ENCODE measurements around the gene AACS. TPM values are rescaled to one million over a fixed set of nuclear protein-coding genes. Genes with fewer than 3 reads are reported as not detected.

The AACS gene
- total and polyA plus RNA-seq, 2 of the 8 experiments (the other 6 are each of a cell fraction or from before 2014, with no cell fraction given) = 51.9 to 52.4 TPM

DNA sequence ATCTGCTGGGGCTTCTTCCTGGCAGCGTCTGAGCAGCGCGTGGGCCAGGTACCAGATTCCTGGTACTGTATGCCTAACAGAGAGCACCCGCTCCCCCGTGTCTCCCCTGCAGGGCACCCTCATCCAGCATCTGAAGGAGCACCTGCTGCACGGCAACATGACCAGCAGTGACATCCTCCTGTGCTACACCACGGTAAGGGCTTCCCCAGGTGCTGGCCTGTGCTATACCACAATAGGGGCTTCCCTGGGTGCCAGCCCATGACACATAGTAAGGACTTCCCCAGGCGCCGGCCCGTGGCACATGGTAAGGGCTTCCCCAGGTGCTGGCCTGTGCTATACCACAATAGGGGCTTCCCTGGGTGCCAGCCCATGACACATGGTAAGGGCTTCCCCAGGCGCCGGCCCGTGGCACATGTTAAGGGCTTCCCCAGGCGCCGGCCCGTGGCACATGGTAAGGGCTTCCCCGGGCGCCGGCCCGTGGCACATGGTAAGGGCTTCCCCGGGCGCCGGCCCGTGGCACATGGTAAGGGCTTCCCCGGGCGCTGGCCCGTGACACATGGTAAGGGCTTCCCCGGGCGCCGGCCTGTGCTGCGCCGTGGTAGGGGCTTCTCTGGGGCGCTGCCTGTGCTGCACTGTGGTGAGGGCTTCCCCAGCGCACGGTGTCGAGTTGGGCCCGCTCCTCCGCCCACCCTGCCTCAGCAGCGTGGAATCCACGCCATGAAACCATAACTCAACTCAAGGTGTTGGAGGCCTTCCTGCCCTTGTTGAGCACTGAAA, 49.3 kb downstream of the AACS start:
- Histone ChIP-seq H3K9me3 (ENCODE audit: insufficient read depth in 2 of 2, low read depth in 1 of 2, low read length in 1 of 2) (no peaks in the 10 kb centered on the region), H3K14ac (ENCODE audit: insufficient read length) (no peak overlapping the region), H2AK5ac (ENCODE audit: low read depth, low read length) (no peak overlapping the region), H3K9ac (replicated peaks in 1 of 4; ENCODE audit: extremely low read depth in 1 of 4, low read depth in 3 of 4, low read length in 3 of 4) (no peak overlapping the region), H3K36me3 (ENCODE audit: control insufficient read depth in 2 of 4, insufficient read depth in 4 of 4, low read length in 3 of 4) (peaks cover 8 to 43% (median 15%) of the 10 kb centered on the region in 4 experiments; a peak in 7 of 8 replicates), H3K27me3 (replicated peaks in 1 of 4; ENCODE audit: control insufficient read depth in 3 of 4, extremely low read depth in 1 of 4, insufficient read depth in 3 of 4, low read length in 3 of 4) (no peaks in the 10 kb centered on the region), H2BK5ac (ENCODE audit: low read depth, low read length) (no peak overlapping the region), H3K79me1 (ENCODE audit: low read depth, low read length) (no peaks in the 10 kb centered on the region; the same call in 1 of the 2 replicates), H3K27ac (ENCODE audit: low read depth, low read length) (no peak overlapping the region), H4K8ac (ENCODE audit: extremely low read depth, insufficient read depth, low read length) (no peak overlapping the region), H3K4ac (replicated peaks; ENCODE audit: insufficient read length, low read depth, low read length) (no peak overlapping the region), H2BK20ac (ENCODE audit: low read length) (no peak overlapping the region), H3K18ac (ENCODE audit: extremely low read depth, low read length) (no peak overlapping the region), H2BK12ac (ENCODE audit: low read depth, low read length) (no peak overlapping the region), H3K23ac (ENCODE audit: insufficient read length) (no peak overlapping the region), H3K4me3 (ENCODE audit: extremely low read depth in 1 of 4, insufficient read depth in 2 of 4, low read depth in 3 of 4, low read length in 4 of 4) (no peak overlapping the region), H2BK15ac (ENCODE audit: low read length) (no peak overlapping the region), H3K4me2 (ENCODE audit: insufficient read depth in 1 of 2, low read depth in 2 of 2, low read length in 2 of 2) (no peak overlapping the region), H3K56ac (replicated peaks; ENCODE audit: insufficient read length, low read depth, low read length) (no peak overlapping the region), H2BK120ac (replicated peaks; ENCODE audit: low read depth, low read length) (no peak overlapping the region), H2AFZ (ENCODE audit: low read length) (no peak overlapping the region), H4K5ac (ENCODE audit: insufficient read length, low read depth, low read length) (no peak overlapping the region), H3K4me1 (replicated peaks in 1 of 4; ENCODE audit: control insufficient read depth in 3 of 4, insufficient read depth in 4 of 4, low read length in 3 of 4) (no peaks in the 10 kb centered on the region), H4K91ac (replicated peaks; ENCODE audit: insufficient read length, low read length) (no peak overlapping the region), H3K79me2 (ENCODE audit: control insufficient read depth in 1 of 2, insufficient read depth in 2 of 2, low read length in 2 of 2) (no peaks in the 10 kb centered on the region), H3K23me2 (ENCODE audit: low read depth, low read length) (no peaks in the 10 kb centered on the region), H4K20me1 (replicated peaks in 1 of 2; ENCODE audit: control insufficient read depth in 1 of 2, insufficient read depth in 2 of 2, low read length in 2 of 2) (no peaks in the 10 kb centered on the region)
- WGBS, 2 experiments (ENCODE audit: extremely low coverage in 1 of 2, insufficient coverage in 1 of 2, insufficient read length in 1 of 2, insufficient replicate concordance in 2 of 2, low coverage in 1 of 2, low lambda C conversion rate in 2 of 2, missing lambda C conversion rate in 1 of 2) = 95% methylated on average over 28 of the region's 40 CpGs; no CpG with 5 or more reads in 1 of the 2 experiments
- FAIRE-seq (no peak), DNase-seq (ENCODE audit: low read depth in 1 of 2, low spot score in 2 of 2) (no peak)
- CTCF ChIA-PET (ENCODE audit: partially characterized antibody) = interaction anchor here (1.8 kb wide), 1 partner anchor 8 kb away, joined by 7 read pairs; no protein-coding TSS in a partner anchor
- POLR2A ChIA-PET (ENCODE audit: partially characterized antibody) = interaction anchor here (1.1 to 1.3 kb wide), 2 partner anchors 13 to 33 kb away, joined by 4 read pairs; no protein-coding TSS in a partner anchor
- TF ChIP-seq EGR1 (IDR thresholded peaks at IDR 0.05; ENCODE audit: borderline replicate concordance, low read depth, low read length) = no peak
- TF ChIP-seq PHF8 (conservative IDR thresholded peaks at IDR 0.05; ENCODE audit: low read depth, low read length) = no peak
- TF ChIP-seq BACH1 (IDR thresholded peaks at IDR 0.05; ENCODE audit: low read length) = no peak
- no peak for TF ChIP-seq RFX5 (IDR thresholded peaks at IDR 0.05; ENCODE audit: borderline replicate concordance, low read depth, low read length)
- TF ChIP-seq CREB1 (IDR thresholded peaks at IDR 0.05) = no peak
- TF ChIP-seq SP1 (IDR thresholded peaks at IDR 0.05; ENCODE audit: low read depth, low read length) = no peak
- TF ChIP-seq, protein P1, sequence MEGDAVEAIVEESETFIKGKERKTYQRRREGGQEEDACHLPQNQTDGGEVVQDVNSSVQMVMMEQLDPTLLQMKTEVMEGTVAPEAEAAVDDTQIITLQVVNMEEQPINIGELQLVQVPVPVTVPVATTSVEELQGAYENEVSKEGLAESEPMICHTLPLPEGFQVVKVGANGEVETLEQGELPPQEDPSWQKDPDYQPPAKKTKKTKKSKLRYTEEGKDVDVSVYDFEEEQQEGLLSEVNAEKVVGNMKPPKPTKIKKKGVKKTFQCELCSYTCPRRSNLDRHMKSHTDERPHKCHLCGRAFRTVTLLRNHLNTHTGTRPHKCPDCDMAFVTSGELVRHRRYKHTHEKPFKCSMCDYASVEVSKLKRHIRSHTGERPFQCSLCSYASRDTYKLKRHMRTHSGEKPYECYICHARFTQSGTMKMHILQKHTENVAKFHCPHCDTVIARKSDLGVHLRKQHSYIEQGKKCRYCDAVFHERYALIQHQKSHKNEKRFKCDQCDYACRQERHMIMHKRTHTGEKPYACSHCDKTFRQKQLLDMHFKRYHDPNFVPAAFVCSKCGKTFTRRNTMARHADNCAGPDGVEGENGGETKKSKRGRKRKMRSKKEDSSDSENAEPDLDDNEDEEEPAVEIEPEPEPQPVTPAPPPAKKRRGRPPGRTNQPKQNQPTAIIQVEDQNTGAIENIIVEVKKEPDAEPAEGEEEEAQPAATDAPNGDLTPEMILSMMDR (IDR thresholded peaks at IDR 0.05; ENCODE audit: control extremely low read depth in 1 of 3, insufficient read depth in 1 of 3, low read depth in 1 of 3, low read length in 3 of 3) = no peak
- TF ChIP-seq TAF7 (optimal IDR thresholded peaks at IDR 0.05; ENCODE audit: borderline replicate concordance, low read depth, low read length) = no peak
- TF ChIP-seq, protein P2, sequence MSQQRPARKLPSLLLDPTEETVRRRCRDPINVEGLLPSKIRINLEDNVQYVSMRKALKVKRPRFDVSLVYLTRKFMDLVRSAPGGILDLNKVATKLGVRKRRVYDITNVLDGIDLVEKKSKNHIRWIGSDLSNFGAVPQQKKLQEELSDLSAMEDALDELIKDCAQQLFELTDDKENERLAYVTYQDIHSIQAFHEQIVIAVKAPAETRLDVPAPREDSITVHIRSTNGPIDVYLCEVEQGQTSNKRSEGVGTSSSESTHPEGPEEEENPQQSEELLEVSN (IDR thresholded peaks at IDR 0.05) = no peak
- TF ChIP-seq SRF (IDR thresholded peaks at IDR 0.05; ENCODE audit: low read depth, low read length) = no peak

Measured in H1 (cell line).